HepG2 (cell line): ENCODE data around the gene NPC1. TPM values are rescaled to one million over a fixed set of nuclear protein-coding genes. Genes with fewer than 3 reads are reported as not detected.
A peak's percentile ranks its signal among the peaks of the same experiment; 100 is the strongest.

Source experiments
- BCL6 ChIP-seq: IDR thresholded peaks from 2 replicates; pipeline ENCODE4 v1.6.1; 2016; ENCODE audit warnings: missing genetic modification reagents, missing compliant biosample characterization
- ELF4 ChIP-seq: sonication (generic); formaldehyde crosslinking; IDR thresholded peaks from 2 replicates; pipeline ENCODE4 v1.5.0; 2020; ENCODE audit warnings: missing genetic modification reagents, mild to moderate bottlenecking, moderate library complexity, borderline replicate concordance
- JUN ChIP-seq: sonication (generic); formaldehyde crosslinking; IDR thresholded peaks from 2 replicates; pipeline ENCODE4 v1.4.0; 2020; ENCODE audit warnings: mild to moderate bottlenecking, missing genetic modification reagents
- KDM1A ChIP-seq: IDR thresholded peaks from 2 replicates; pipeline ENCODE4 v1.6.1; 2016; ENCODE audit warnings: missing compliant biosample characterization
- KMT2B ChIP-seq: IDR thresholded peaks from 2 replicates; pipeline ENCODE4 v1.6.1; 2016; ENCODE audit warnings: missing genetic modification reagents, missing compliant biosample characterization
- MXI1 ChIP-seq: IDR thresholded peaks from 3 replicates; pipeline ENCODE4 v1.6.1; 2012; ENCODE audit warnings: low read depth, low read length, inconsistent platforms, borderline replicate concordance
- NAIF1 ChIP-seq: sonication (generic); formaldehyde crosslinking; IDR thresholded peaks from 2 replicates; pipeline ENCODE4 v1.5.0; 2020; ENCODE audit warnings: mild to moderate bottlenecking, missing genetic modification reagents, borderline replicate concordance
- POGZ ChIP-seq: sonication (generic); formaldehyde crosslinking; IDR thresholded peaks from 2 replicates; pipeline ENCODE4 v1.4.0; 2020; ENCODE audit warnings: mild to moderate bottlenecking, missing genetic modification reagents
- SYNCRIP ChIP-seq: fragments of 200-400 bp; formaldehyde crosslinking; IDR thresholded peaks from 2 replicates; pipeline ENCODE4 v1.6.1; 2018; ENCODE audit warnings: mild to moderate bottlenecking, low read depth, low read length; ENCODE audit not compliant: insufficient read depth
- TCF7L2 ChIP-seq: IDR thresholded peaks from 2 replicates; pipeline ENCODE4 v1.6.1; 2011; ENCODE audit warnings: mild to moderate bottlenecking, low read depth, low read length, moderate library complexity
- ZBTB2 ChIP-seq: sonication (generic); formaldehyde crosslinking; IDR thresholded peaks from 2 replicates; pipeline ENCODE4 v1.8.0; 2022; ENCODE audit warnings: low read depth, missing genetic modification reagents
- ZBTB7B ChIP-seq: sonication (generic); formaldehyde crosslinking; IDR thresholded peaks from 2 replicates; pipeline ENCODE4 v1.4.0; 2020; ENCODE audit warnings: missing genetic modification reagents
- ZHX2 ChIP-seq, 2 experiments: sonication (generic) in 1 of 2; formaldehyde crosslinking in 1 of 2; IDR thresholded peaks; 2 replicates each; pipeline versions ENCODE4 v1.6.1 to v1.9.0; 2014 to 2022; ENCODE audit warnings: antibody characterized with exemption in 1 of 2, borderline replicate concordance in 1 of 2, inconsistent platforms in 1 of 2, low read depth in 1 of 2, missing genetic modification reagents in 1 of 2
- ZNF292 ChIP-seq: sonication (generic); formaldehyde crosslinking; IDR thresholded peaks from 2 replicates; pipeline ENCODE4 v1.8.1; 2022; ENCODE audit warnings: mild to moderate bottlenecking, low read depth, missing genetic modification reagents, borderline replicate concordance
- ZNF296 ChIP-seq: sonication (generic); formaldehyde crosslinking; conservative IDR thresholded peaks from 2 replicates; pipeline ENCODE4 v1.5.0; 2020; ENCODE audit warnings: mild to moderate bottlenecking, missing genetic modification reagents
- ZNF337 ChIP-seq: sonication (generic); formaldehyde crosslinking; IDR thresholded peaks from 2 replicates; pipeline ENCODE4 v1.5.1; 2020; ENCODE audit warnings: missing genetic modification reagents, low read depth, mild to moderate bottlenecking, borderline replicate concordance
- ZNF430 ChIP-seq: sonication (generic); formaldehyde crosslinking; IDR thresholded peaks from 2 replicates; pipeline ENCODE4 v1.9.0; 2021; ENCODE audit warnings: mild to moderate bottlenecking, missing genetic modification reagents
- ZNF484 ChIP-seq: sonication (generic); formaldehyde crosslinking; IDR thresholded peaks from 2 replicates; pipeline ENCODE4 v1.5.1; 2020; ENCODE audit warnings: mild to moderate bottlenecking, low read depth, missing genetic modification reagents, borderline replicate concordance
- ZNF639 ChIP-seq: conservative IDR thresholded peaks from 2 replicates; pipeline ENCODE4 v1.6.1; 2018; ENCODE audit warnings: missing genetic modification reagents
- ZSCAN9 ChIP-seq: IDR thresholded peaks from 2 replicates; pipeline ENCODE4 v1.6.1; 2016; ENCODE audit warnings: borderline replicate concordance
- polyA plus RNA-seq, 8 experiments: library from polyadenylated mRNA; depleted of rRNA in 3 of 8; stranded (reverse) in 7 of 8; unstranded in 1 of 8; fragments of >200 nt; fragmentation: Illumina TruSeq in 4 of 8; extraction: Trizol in 4 of 8; gene quantifications; 2 replicates each; pipeline versions ENCODE4 v1.2.1 to v1.2.3, GENCODE V29; 2011 to 2016; ENCODE audit warnings: low read depth in 4 of 8, missing spikeins in 1 of 8, mixed read lengths in 1 of 8; ENCODE audit not compliant: insufficient read depth in 1 of 8
- total RNA-seq, 5 experiments: library from RNA; depleted of rRNA; stranded (reverse); fragments of >200 nt; fragmentation: Illumina TruSeq; extraction: Trizol; gene quantifications; 2 replicates each; pipeline ENCODE4 v1.2.3, GENCODE V29; 2016; ENCODE audit warnings: low read depth in 1 of 5
- TF ChIP-seq, protein P1 (sequence below): sonication (generic); formaldehyde crosslinking; IDR thresholded peaks from 2 replicates; pipeline ENCODE4 v1.8.0; 2022; ENCODE audit warnings: mild to moderate bottlenecking, missing genetic modification reagents, moderate library complexity

NPC1 gene
- total and polyA plus RNA-seq, 2 of the 13 experiments (the other 11 are each of a cell fraction or from before 2014, with no cell fraction given) = 46.5 to 114 TPM

DNA sequence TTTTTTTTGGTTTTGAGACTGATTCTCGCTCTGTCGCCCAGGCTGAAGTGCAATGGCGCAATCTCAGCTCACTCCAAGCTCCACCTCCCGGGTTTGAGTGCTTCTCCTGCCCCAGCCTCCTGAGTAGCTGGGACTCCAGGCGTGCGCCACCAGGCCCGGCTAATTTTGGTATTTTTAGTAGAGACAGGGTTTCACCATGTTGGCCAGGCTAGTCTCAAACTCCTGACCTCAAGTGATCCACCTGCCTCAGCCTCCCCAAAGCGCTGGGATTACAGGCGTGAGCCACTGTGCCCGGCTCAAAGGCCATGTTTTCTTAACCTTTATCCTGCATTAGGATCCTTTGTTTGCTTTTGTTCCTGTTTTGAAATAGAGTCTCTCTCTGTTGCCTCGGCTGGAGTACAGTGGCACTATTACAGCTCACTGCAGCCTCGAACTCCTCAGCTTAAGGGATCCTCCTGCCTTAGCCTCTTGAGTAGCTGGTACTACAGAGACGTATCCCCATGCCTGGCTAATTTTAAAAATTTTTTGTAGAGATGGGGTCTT lies 41.0 kb downstream of the NPC1 start (continued):
- TF ChIP-seq, protein P1, sequence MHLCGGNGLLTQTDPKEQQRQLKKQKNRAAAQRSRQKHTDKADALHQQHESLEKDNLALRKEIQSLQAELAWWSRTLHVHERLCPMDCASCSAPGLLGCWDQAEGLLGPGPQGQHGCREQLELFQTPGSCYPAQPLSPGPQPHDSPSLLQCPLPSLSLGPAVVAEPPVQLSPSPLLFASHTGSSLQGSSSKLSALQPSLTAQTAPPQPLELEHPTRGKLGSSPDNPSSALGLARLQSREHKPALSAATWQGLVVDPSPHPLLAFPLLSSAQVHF (CRISPR knock-in tag) = no peak
- 0 out of 2 replicates have a peak, but pooled peaks have one; percentile 33 for TF ChIP-seq KDM1A (CRISPR knock-in tag)
- TF ChIP-seq ZBTB7B (CRISPR knock-in tag) = no peak
- no peak for TF ChIP-seq SYNCRIP
- no peak for TF ChIP-seq ZBTB2
- no peak for TF ChIP-seq KMT2B (CRISPR knock-in tag)
- no peak for TF ChIP-seq TCF7L2
- TF ChIP-seq JUN (CRISPR knock-in tag) = no peak; the same call in 1 of the 2 replicates
- TF ChIP-seq MXI1 = no peak
- TF ChIP-seq POGZ = peak; percentile 87
- TF ChIP-seq ZHX2 (IDR thresholded peaks at IDR 0.05; ENCODE audit: low read depth) = no peak
- TF ChIP-seq ZHX2 (CRISPR knock-in tag; IDR thresholded peaks at IDR 0.05; ENCODE audit: borderline replicate concordance) = no peak
- no peak for TF ChIP-seq ZNF484
- 0 out of 2 replicates have a peak, but pooled peaks have one; percentile 41 for TF ChIP-seq ZNF292
- TF ChIP-seq ELF4 (CRISPR knock-in tag) = no peak
- no peak for TF ChIP-seq ZNF296 (CRISPR knock-in tag)
- no peak for TF ChIP-seq ZNF337 (CRISPR knock-in tag)
- TF ChIP-seq ZSCAN9 (CRISPR knock-in tag) = no peak
- TF ChIP-seq ZNF430 (CRISPR knock-in tag) = 0 out of 2 replicates have a peak, but pooled peaks have one; percentile 72
- peak; percentile 83 for TF ChIP-seq BCL6 (CRISPR knock-in tag)
- no peak for TF ChIP-seq NAIF1 (CRISPR knock-in tag)
- TF ChIP-seq ZNF639 (CRISPR knock-in tag) = no peak
